ENCODE data around the gene RASA3. TPM values are rescaled to one million over a fixed set of nuclear protein-coding genes. Genes with fewer than 3 reads are reported as not detected.

The RASA3 gene
- total RNA-seq, 1 donor from 2014 or later, result 44.8 TPM

DNA sequence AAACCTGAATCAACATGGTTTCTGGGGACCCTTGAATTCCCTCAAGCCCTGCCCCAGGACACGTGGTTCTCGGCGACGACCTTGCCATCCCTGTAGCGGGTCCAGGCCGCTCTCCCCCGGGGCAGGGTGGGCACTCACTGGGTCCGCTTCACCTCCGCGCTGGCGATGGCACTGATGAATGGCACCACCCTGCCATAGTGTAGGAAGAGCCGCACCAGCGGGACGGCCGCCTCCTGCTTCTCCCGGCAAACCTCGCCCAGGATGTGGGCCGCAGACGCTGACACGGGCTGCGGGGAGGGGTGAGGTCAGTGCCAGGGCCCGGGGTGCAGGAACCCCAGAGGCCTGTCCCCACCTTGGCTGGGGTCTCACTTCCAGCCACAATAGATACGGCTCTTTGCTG, 114.5 kb downstream of the RASA3 start:
- Mint-ChIP-seq H3K9me3 (ENCODE audit: unreplicated experiment) (no peaks in the 10 kb centered on the region), H3K27ac (ENCODE audit: unreplicated experiment) (no peak overlapping the region), H3K27me3 (ENCODE audit: unreplicated experiment) (no peaks in the 10 kb centered on the region), H3K4me1 (ENCODE audit: unreplicated experiment) (peaks cover 1% of the 10 kb centered on the region), H3K36me3 (ENCODE audit: unreplicated experiment) (peaks cover 29% of the 10 kb centered on the region), H3K4me3 (ENCODE audit: unreplicated experiment) (no peak overlapping the region)
- no peak for DNase-seq (ENCODE audit: extremely low spot score, unreplicated experiment)
- TF ChIP-seq, protein P1, sequence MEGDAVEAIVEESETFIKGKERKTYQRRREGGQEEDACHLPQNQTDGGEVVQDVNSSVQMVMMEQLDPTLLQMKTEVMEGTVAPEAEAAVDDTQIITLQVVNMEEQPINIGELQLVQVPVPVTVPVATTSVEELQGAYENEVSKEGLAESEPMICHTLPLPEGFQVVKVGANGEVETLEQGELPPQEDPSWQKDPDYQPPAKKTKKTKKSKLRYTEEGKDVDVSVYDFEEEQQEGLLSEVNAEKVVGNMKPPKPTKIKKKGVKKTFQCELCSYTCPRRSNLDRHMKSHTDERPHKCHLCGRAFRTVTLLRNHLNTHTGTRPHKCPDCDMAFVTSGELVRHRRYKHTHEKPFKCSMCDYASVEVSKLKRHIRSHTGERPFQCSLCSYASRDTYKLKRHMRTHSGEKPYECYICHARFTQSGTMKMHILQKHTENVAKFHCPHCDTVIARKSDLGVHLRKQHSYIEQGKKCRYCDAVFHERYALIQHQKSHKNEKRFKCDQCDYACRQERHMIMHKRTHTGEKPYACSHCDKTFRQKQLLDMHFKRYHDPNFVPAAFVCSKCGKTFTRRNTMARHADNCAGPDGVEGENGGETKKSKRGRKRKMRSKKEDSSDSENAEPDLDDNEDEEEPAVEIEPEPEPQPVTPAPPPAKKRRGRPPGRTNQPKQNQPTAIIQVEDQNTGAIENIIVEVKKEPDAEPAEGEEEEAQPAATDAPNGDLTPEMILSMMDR (IDR thresholded peaks at IDR 0.05), result no peak

DNA sequence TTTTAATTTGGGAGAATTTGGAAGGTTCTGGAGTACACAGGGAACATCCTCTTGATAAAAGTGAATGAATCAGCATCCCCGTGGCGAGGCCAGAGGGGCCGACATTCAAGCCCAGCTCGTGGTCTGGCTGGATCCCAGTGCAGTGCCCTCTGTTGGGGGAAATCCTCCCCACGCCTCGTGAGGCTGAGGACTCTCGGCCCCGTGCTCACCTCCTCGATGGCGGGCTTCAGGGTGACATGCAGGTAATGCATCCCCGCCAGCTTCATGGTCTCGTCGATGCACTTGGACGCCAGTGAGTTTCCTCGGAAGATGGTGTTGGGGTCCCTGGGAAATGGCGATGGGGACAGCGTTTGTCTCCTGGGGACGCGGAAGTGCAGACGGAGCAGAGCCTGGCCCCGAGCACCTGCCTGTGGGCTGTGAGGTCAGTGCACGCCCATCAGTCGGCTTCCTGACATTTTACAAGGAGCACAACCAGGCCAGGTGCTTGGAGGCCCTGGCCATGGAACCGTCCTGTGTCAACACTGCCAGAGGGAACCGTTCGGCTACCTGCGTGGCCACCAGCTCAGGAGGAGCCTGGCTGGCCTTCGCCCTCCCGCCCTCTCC, 115.3 kb downstream of the RASA3 start:
- no peak for DNase-seq (ENCODE audit: extremely low spot score, unreplicated experiment)
- Mint-ChIP-seq H3K36me3 (ENCODE audit: unreplicated experiment) (peaks cover 29% of the 10 kb centered on the region), H3K27me3 (ENCODE audit: unreplicated experiment) (no peaks in the 10 kb centered on the region), H3K4me3 (ENCODE audit: unreplicated experiment) (no peak overlapping the region), H3K27ac (ENCODE audit: unreplicated experiment) (no peak overlapping the region), H3K4me1 (ENCODE audit: unreplicated experiment) (peaks cover 1% of the 10 kb centered on the region), H3K9me3 (ENCODE audit: unreplicated experiment) (no peaks in the 10 kb centered on the region)
- TF ChIP-seq, protein P1 (IDR thresholded peaks at IDR 0.05), result peak; percentile 36

DNA sequence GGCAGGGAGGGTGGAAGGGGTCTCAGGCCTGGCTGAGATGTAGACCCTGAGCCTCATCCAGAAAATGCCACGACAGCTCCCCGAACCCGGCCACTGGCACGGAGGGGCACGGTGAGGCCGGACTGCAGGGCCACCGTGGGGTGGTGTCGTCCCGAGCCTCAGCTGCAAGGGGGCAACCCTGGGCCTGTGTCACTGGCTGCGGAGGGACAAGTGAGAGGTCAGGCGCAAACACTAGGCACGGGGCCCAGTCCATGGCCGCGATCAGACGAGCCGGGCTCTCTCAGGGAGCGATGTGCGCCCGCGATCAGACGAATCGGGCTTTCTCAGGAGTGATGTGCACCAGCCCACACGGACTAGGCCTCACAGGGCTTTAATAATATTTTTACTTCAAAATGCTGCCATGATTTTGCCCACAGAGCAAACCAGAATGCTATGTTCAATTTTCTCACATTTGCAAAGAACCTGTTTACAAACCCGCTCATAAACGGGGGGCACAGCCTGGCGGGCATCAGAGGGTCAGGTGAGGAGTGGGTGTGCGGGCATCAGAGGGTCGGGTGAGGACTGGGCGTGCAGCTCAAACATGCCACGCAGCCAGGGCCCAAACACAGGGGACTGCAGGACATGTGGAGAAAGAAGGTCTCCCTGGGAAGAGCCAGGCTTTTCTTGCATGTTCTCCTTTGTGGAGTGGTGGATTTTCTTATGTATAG, 115.9 kb downstream of the RASA3 start:
- DNase-seq (ENCODE audit: extremely low spot score, unreplicated experiment), result no peak
- peaks cover 28% of the 10 kb centered on the region for H3K36me3 Mint-ChIP-seq (ENCODE audit: unreplicated experiment)
- H3K4me1 Mint-ChIP-seq (ENCODE audit: unreplicated experiment), result peaks cover 1% of the 10 kb centered on the region
- H3K27ac Mint-ChIP-seq (ENCODE audit: unreplicated experiment), result no peak overlapping the region
- H3K4me3 Mint-ChIP-seq (ENCODE audit: unreplicated experiment), result no peak overlapping the region
- no peaks in the 10 kb centered on the region for H3K27me3 Mint-ChIP-seq (ENCODE audit: unreplicated experiment)
- H3K9me3 Mint-ChIP-seq (ENCODE audit: unreplicated experiment), result no peaks in the 10 kb centered on the region
- TF ChIP-seq, protein P1 (IDR thresholded peaks at IDR 0.05), result no peak

DNA sequence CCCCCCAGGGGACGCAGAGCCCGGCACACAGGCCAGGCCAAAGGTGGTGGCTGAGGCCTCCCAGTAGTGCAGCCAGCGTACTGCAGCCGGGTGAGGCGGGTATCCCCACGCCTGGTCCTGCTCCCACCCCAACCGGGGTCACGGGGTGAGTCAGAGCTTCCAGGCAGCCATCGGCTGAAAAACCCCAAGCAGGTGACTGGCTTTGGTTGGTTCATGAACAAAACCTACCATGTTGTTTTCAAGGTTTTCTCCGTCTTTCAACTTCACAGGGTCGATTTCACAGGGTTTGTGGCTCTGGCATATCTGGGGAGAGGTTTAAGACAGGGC, 116.5 kb downstream of the RASA3 start:
- no peak for DNase-seq (ENCODE audit: extremely low spot score, unreplicated experiment)
- TF ChIP-seq, protein P1 (IDR thresholded peaks at IDR 0.05), result no peak
- no peak overlapping the region for H3K27ac Mint-ChIP-seq (ENCODE audit: unreplicated experiment)
- H3K9me3 Mint-ChIP-seq (ENCODE audit: unreplicated experiment), result no peaks in the 10 kb centered on the region
- H3K4me3 Mint-ChIP-seq (ENCODE audit: unreplicated experiment), result no peak overlapping the region
- peaks cover 1% of the 10 kb centered on the region for H3K4me1 Mint-ChIP-seq (ENCODE audit: unreplicated experiment)
- peaks cover 24% of the 10 kb centered on the region for H3K36me3 Mint-ChIP-seq (ENCODE audit: unreplicated experiment)
- no peaks in the 10 kb centered on the region for H3K27me3 Mint-ChIP-seq (ENCODE audit: unreplicated experiment)

DNA sequence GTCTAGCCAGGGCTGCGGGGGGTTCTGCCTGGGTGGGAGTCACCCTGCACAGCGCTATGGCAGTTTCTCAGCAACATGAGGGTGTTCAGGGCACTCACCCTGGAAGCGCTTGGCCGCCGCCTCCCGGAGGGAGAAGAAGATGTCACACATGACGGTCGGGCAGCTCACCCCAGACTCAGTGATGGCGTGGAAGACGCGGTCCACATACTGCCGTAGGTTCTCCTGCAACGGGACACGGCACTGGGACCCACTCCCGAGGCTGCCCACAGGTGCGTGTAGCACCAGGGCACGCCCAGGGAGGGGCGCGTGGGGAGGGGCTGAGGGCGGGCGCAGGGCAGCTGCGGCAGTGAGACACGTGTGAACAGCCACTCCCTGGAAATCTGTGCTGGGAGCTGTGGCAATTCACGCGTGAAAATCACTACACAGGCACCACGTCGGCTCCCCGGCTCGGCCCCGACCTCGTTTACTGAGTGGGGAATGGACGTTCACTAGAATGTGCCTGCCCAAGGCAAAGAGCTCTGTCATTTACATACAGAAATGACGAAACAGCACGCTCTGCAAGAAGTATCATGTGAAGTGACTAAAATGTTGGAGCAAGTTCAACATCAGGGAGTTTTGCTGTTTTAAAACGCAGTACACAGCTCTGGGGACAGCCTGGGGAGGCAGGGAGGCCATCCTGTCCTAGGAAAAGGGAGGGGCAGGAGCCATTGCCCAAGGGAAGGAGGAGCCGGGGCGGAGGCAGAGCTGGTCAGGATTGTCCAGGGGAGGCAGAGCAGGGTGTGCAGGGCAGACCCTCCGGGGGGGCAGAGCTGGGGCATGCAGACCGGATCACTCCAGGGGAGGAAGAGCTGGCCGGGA, 117.1 kb downstream of the RASA3 start:
- no peak for DNase-seq (ENCODE audit: extremely low spot score, unreplicated experiment)
- H3K4me3 Mint-ChIP-seq (ENCODE audit: unreplicated experiment), result no peak overlapping the region
- TF ChIP-seq, protein P1 (IDR thresholded peaks at IDR 0.05), result no peak
- H3K27me3 Mint-ChIP-seq (ENCODE audit: unreplicated experiment), result no peaks in the 10 kb centered on the region
- H3K27ac Mint-ChIP-seq (ENCODE audit: unreplicated experiment), result no peak overlapping the region
- no peaks in the 10 kb centered on the region for H3K9me3 Mint-ChIP-seq (ENCODE audit: unreplicated experiment)
- H3K36me3 Mint-ChIP-seq (ENCODE audit: unreplicated experiment), result peaks cover 23% of the 10 kb centered on the region
- H3K4me1 Mint-ChIP-seq (ENCODE audit: unreplicated experiment), result peaks cover 1% of the 10 kb centered on the region
